OCI-LY1 (cell line): Measurements from ENCODE around the gene AATK.

Experiments
- H2AFZ ChIP-seq: fragments of 200-600 bp; sonication (generic), shearing (Covaris generic); 2 replicates; pipeline ENCODE4 v1.6.0; 2014; ENCODE audit warnings: antibody characterized with exemption, mild to moderate bottlenecking, low read length
- H3F3A ChIP-seq: fragments of 200-600 bp; sonication (generic), shearing (Covaris generic); 2 replicates; pipeline ENCODE4 v1.6.0; 2014; ENCODE audit warnings: mild to moderate bottlenecking, antibody characterized with exemption, low read length, moderate library complexity; ENCODE audit not compliant: insufficient read depth
- H3K27ac ChIP-seq: fragments of 200-600 bp; sonication (generic); 2 replicates; pipeline ENCODE4 v1.5.1; 2014; ENCODE audit warnings: low read length, mixed run types, mild to moderate bottlenecking, low read depth; ENCODE audit not compliant: poor library complexity, severe bottlenecking
- H3K27me3 ChIP-seq: fragments of 200-600 bp; sonication (generic); 2 replicates; pipeline ENCODE4 v1.6.0; 2014; ENCODE audit warnings: antibody characterized with exemption, mild to moderate bottlenecking, low read length, moderate library complexity; ENCODE audit not compliant: insufficient read depth
- H3K36me3 ChIP-seq: fragments of 200-600 bp; sonication (generic); 2 replicates; pipeline ENCODE4 v1.6.1; 2014; ENCODE audit warnings: mild to moderate bottlenecking, antibody characterized with exemption, low read length, moderate library complexity, mixed read lengths; ENCODE audit not compliant: insufficient read depth
- H3K4me1 ChIP-seq: fragments of 200-600 bp; sonication (generic); 2 replicates; pipeline ENCODE4 v1.5.1; 2014; ENCODE audit warnings: mild to moderate bottlenecking, low read length, moderate library complexity; ENCODE audit not compliant: insufficient read depth, severe bottlenecking
- H3K4me2 ChIP-seq: fragments of 200-600 bp; sonication (generic), shearing (Covaris generic); 2 replicates; pipeline ENCODE4 v1.6.1; 2014; ENCODE audit warnings: low read length
- H3K4me3 ChIP-seq: fragments of 200-600 bp; sonication (generic); 2 replicates; pipeline ENCODE4 v1.5.1; 2014; ENCODE audit warnings: low read length, low read depth, mild to moderate bottlenecking, mixed read lengths; ENCODE audit not compliant: poor library complexity, severe bottlenecking
- H3K79me2 ChIP-seq: fragments of 200-600 bp; shearing (Covaris generic); 2 replicates; pipeline ENCODE4 v1.6.1; 2016; ENCODE audit warnings: mixed run types, low read length, mixed read lengths; ENCODE audit not compliant: insufficient read depth
- H3K9ac ChIP-seq: fragments of 200-600 bp; sonication (generic), shearing (Covaris generic); 2 replicates; pipeline ENCODE4 v1.6.1; 2014; ENCODE audit warnings: mild to moderate bottlenecking, low read length, mixed read lengths
- H3K9me2 ChIP-seq: fragments of 200-600 bp; sonication (generic), shearing (Covaris generic); 2 replicates; pipeline ENCODE4 v1.6.1; 2014; ENCODE audit warnings: low read depth, mild to moderate bottlenecking, low read length, mixed read lengths
- H3K9me3 ChIP-seq: fragments of 200-600 bp; shearing (Covaris generic); 2 replicates; pipeline ENCODE4 v1.6.1; 2014; ENCODE audit warnings: low read length, mixed read lengths
- H4K20me1 ChIP-seq: fragments of 200-600 bp; sonication (generic), shearing (Covaris generic); 2 replicates; pipeline ENCODE4 v1.6.0; 2016; ENCODE audit warnings: mild to moderate bottlenecking, low read length; ENCODE audit not compliant: insufficient read depth
- EZH2 ChIP-seq: fragments of 200-600 bp; sonication (generic), shearing (Covaris generic); IDR thresholded peaks from 2 replicates; pipeline ENCODE4 v1.8.0; 2017; ENCODE audit warnings: borderline replicate concordance, mixed run types, mild to moderate bottlenecking, antibody characterized with exemption, low read length, moderate library complexity, mixed read lengths
- TF ChIP-seq, protein P1 (sequence below): fragments of 200-600 bp; sonication (generic), shearing (Covaris generic); IDR thresholded peaks from 2 replicates; pipeline ENCODE4 v1.5.1; 2017; ENCODE audit warnings: mild to moderate bottlenecking, antibody characterized with exemption, low read length, moderate library complexity, mixed read lengths

Gene AATK

DNA sequence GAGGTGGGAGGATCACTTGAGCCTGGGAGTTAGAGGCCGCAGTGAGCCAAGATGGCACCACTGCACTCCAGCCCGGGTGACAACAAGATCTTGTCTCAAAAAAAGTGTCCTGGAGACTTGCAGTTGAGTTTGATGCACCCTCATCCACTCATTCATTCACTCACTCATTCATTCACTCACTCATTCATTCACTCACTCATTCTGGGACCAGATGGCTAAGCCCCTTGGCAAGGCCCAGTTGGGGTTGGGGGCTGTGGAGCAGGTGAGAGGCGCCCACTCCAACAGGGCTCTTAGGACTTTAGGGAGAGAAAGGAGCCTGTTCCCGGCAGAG, 1.1 kb upstream of the AATK start:
- Histone ChIP-seq H3F3A (no peaks in the 10 kb centered on the region), H3K79me2 (no peaks in the 10 kb centered on the region), H3K4me1 (no peaks in the 10 kb centered on the region), H3K9ac (no peak overlapping the region), H3K9me3 (no peaks in the 10 kb centered on the region), H3K9me2 (no peaks in the 10 kb centered on the region), H3K4me2 (no peak overlapping the region), H3K4me3 (no peak overlapping the region), H3K27me3 (no peaks in the 10 kb centered on the region), H3K36me3 (no peaks in the 10 kb centered on the region), H2AFZ (no peak overlapping the region), H4K20me1 (no peaks in the 10 kb centered on the region), H3K27ac (no peak overlapping the region)
- no peak for TF ChIP-seq EZH2
- TF ChIP-seq, protein P1, sequence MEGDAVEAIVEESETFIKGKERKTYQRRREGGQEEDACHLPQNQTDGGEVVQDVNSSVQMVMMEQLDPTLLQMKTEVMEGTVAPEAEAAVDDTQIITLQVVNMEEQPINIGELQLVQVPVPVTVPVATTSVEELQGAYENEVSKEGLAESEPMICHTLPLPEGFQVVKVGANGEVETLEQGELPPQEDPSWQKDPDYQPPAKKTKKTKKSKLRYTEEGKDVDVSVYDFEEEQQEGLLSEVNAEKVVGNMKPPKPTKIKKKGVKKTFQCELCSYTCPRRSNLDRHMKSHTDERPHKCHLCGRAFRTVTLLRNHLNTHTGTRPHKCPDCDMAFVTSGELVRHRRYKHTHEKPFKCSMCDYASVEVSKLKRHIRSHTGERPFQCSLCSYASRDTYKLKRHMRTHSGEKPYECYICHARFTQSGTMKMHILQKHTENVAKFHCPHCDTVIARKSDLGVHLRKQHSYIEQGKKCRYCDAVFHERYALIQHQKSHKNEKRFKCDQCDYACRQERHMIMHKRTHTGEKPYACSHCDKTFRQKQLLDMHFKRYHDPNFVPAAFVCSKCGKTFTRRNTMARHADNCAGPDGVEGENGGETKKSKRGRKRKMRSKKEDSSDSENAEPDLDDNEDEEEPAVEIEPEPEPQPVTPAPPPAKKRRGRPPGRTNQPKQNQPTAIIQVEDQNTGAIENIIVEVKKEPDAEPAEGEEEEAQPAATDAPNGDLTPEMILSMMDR, result no peak

GRCh38 chr17:81165246-81166032, 582 bp downstream of the AATK start, which contains the start of gene PVALEF:
PVALEF (plus strand) TSS chr17:81165507; CDS start chr17:81181227, 15,720 bp downstream.
- no peaks in the 10 kb centered on the region for H3K9me2 ChIP-seq
- no peak within 1 kb of the TSS for H3K4me2 ChIP-seq
- no peak within 1 kb of the TSS for H2AFZ ChIP-seq
- no peaks in the 10 kb centered on the region for H3K9me3 ChIP-seq
- H3K4me3 ChIP-seq, result no peak within 1 kb of the TSS
- no peaks in the 10 kb centered on the region for H3K79me2 ChIP-seq
- H3K4me1 ChIP-seq, result no peaks in the 10 kb centered on the region
- H3K27ac ChIP-seq, result no peak within 1 kb of the TSS
- no peaks in the 10 kb centered on the region for H3K36me3 ChIP-seq
- H3F3A ChIP-seq, result no peaks in the 10 kb centered on the region
- H3K9ac ChIP-seq, result no peak within 1 kb of the TSS
- no peak for TF ChIP-seq EZH2
- TF ChIP-seq, protein P1, result no peak
- H4K20me1 ChIP-seq, result no peaks in the 10 kb centered on the region
- no peaks in the 10 kb centered on the region for H3K27me3 ChIP-seq

DNA sequence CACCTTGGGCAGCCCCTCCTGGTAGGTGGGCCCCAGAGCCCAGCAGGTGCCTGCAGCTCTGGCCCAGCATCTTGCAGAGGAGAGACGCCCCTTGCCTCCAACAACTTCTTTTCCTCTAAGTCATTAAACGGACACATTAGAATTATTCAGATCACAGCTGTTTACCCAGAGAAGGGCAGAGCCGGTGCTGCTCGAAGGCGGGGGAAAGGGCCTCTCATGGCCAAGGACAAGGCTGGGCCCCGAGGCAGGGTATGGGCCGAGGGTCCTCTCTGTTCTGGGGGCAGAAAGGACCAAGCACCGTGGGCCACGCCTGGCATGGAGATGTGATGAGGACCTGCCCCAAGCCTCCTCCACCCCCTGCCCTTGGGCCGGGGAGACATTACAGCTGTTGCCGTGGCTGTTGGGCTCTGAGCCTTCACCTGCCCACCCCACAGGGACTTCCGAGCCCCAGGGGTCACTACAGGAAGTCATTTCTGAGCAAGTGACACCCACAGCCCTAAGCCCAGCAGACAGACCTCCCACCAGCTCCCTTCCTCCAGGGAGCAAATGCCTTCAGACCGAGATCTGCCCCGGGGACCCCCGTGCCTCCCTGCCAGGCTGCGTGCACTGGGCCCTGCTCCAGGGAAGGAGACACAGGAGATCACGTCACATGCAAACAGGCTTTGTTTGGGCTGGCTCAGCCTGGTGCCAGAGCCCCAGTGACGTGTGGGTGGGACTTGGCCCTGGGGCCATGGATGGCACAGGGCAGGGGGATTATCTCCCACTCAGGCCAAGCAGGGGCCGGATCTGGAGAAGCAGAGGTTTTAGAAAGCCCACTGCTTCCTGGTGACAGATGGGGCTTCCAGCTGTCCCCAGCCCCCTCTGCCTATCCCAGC, 1.4 kb downstream of the AATK start:
- no peaks in the 10 kb centered on the region for H3F3A ChIP-seq
- no peak overlapping the region for H3K27ac ChIP-seq
- H3K4me2 ChIP-seq, result no peak overlapping the region
- no peak overlapping the region for H3K9ac ChIP-seq
- no peak overlapping the region for H2AFZ ChIP-seq
- H3K79me2 ChIP-seq, result no peaks in the 10 kb centered on the region
- H3K36me3 ChIP-seq, result no peaks in the 10 kb centered on the region
- TF ChIP-seq EZH2, result no peak
- TF ChIP-seq, protein P1, result no peak
- H4K20me1 ChIP-seq, result no peaks in the 10 kb centered on the region
- no peaks in the 10 kb centered on the region for H3K9me3 ChIP-seq
- no peaks in the 10 kb centered on the region for H3K4me1 ChIP-seq
- no peaks in the 10 kb centered on the region for H3K27me3 ChIP-seq
- no peaks in the 10 kb centered on the region for H3K9me2 ChIP-seq
- no peak overlapping the region for H3K4me3 ChIP-seq
